Measurements from ENCODE around the gene CACNA1D.

- TF ChIP-seq POLR2AphosphoS5 (IDR thresholded peaks at IDR 0.05; ENCODE audit: low read depth, low read length) (no peak), POLR2A (IDR thresholded peaks at IDR 0.05; ENCODE audit: low read depth, low read length) (no peak), TAF1 (IDR thresholded peaks at IDR 0.05; ENCODE audit: low read depth, low read length) (no peak), POU2F2 (IDR thresholded peaks at IDR 0.05; ENCODE audit: low read depth, low read length) (no peak)
These were observed 206.0 kb downstream of the CACNA1D start for GRCh38 chr3:53700441-53700840.
